GM13977 (cell line): ENCODE data around the gene C2orf76.

Experiments used
- DNase-seq: peaks from one replicate; pipeline ENCODE4 v3.0.0; 2012; ENCODE audit warnings: low spot score
- in situ Hi-C: fragments of 300-500 bp; cut with MboI; formaldehyde crosslinking; loops from one replicate; pipeline ENCODE4 v1.12.0; 2022; ENCODE audit warnings: low sequenced_read_pairs, low pct_unique_long_range_greater_than_20kb, mixed read lengths, inconsistent platforms; ENCODE audit not compliant: unreplicated experiment
- TF ChIP-seq, protein P1 (sequence below): IDR thresholded peaks from 2 replicates; pipeline ENCODE4 v1.5.1; 2012; ENCODE audit warnings: mild to moderate bottlenecking, control low read depth; ENCODE audit not compliant: insufficient read depth; ENCODE audit errors: extremely low read depth, missing control alignments

Gene C2orf76

DNA sequence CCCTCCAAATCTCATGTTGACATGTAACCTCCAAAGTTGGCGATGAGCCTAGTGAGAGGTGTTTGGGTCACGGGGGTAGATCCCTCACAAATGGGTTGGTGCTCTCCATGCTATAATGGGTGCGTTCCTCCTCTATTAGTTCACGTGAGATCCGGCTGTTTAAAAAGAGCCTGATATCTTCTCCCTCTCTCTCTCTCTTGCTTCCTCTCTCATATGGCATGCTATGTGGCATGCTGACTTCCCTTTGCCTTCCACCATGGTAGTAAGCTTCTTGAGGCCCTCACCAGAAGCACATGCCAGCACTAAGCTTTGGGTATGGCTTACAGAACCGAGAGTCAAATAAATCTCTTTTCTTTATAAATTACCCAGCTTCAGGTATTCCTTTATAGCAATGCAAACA lies 39.2 kb downstream of the C2orf76 start:
- TF ChIP-seq, protein P1, sequence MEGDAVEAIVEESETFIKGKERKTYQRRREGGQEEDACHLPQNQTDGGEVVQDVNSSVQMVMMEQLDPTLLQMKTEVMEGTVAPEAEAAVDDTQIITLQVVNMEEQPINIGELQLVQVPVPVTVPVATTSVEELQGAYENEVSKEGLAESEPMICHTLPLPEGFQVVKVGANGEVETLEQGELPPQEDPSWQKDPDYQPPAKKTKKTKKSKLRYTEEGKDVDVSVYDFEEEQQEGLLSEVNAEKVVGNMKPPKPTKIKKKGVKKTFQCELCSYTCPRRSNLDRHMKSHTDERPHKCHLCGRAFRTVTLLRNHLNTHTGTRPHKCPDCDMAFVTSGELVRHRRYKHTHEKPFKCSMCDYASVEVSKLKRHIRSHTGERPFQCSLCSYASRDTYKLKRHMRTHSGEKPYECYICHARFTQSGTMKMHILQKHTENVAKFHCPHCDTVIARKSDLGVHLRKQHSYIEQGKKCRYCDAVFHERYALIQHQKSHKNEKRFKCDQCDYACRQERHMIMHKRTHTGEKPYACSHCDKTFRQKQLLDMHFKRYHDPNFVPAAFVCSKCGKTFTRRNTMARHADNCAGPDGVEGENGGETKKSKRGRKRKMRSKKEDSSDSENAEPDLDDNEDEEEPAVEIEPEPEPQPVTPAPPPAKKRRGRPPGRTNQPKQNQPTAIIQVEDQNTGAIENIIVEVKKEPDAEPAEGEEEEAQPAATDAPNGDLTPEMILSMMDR, result no peak
- in situ Hi-C loops, result no loop called here
- no peak for DNase-seq

DNA sequence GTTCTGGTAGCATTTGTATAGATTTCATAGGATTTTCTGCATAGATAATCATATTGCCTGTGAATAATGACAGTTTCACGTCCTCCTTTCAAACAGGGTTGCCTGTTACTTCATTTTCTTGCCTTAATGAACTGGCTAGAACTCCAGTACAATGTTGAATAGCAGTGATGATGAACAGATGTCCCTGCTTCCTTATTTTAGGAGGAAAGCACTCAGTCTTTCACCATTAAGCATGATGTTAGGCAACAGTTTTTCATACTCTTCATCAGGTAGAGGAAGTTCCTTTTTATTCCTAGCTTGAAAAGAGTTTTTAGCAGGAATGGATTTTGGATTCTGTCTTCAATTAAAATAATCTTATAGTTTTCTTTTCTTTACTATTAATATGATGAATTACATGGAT lies 39.7 kb downstream of the C2orf76 start:
- TF ChIP-seq, protein P1, result no peak
- in situ Hi-C loops, result no loop called here
- DNase-seq, result no peak

DNA sequence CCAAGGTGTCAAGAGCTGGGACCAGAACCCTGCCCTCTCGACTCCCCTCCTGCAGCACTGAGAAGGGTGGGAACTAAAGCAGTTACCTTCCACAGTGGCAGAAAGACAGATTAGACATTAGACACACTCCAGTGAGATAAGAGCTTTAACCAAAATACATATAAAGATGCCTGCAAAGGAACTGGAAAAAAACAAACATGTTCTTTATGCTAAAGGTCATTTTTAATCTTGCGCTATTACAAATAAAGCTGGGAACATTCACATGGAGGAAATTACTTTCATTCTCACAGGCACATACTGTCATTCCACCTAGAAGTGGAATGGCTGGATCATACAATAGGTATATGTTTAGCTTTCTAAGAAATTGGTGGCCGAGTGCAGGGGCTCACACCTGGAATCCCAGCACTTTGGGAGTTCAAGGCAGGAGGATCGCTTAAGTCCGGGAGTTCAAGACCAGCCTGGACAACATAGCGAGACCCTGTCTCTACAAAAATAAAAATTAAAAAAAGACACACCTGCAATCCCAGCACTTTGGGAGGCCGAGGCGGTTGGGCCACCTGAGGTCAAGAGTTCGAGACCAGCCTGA lies 41.9 kb downstream of the C2orf76 start:
- TF ChIP-seq, protein P1, result no peak
- in situ Hi-C loops, result no loop called here
- DNase-seq, result no peak

DNA sequence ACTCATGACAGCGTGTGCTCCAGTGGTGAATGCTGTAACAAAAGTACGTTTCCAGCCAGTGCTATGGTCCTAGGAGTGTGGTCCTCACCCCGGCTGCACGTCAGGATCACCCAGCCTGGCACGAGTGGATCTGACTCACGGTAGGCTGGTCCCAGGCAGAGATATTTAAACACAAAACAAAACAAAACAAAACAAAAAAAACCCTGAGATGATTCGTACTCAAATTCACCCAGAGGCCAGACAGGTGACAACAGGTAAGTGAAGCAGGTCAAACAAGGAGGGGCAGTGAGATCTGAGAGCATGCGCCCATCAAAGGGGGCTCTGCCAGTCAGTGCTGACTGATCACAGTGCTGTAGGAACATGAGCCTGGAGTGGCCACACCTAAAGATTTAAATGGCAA lies 43.2 kb downstream of the C2orf76 start:
- DNase-seq, result no peak
- in situ Hi-C loops, result no loop called here
- TF ChIP-seq, protein P1, result no peak

DNA sequence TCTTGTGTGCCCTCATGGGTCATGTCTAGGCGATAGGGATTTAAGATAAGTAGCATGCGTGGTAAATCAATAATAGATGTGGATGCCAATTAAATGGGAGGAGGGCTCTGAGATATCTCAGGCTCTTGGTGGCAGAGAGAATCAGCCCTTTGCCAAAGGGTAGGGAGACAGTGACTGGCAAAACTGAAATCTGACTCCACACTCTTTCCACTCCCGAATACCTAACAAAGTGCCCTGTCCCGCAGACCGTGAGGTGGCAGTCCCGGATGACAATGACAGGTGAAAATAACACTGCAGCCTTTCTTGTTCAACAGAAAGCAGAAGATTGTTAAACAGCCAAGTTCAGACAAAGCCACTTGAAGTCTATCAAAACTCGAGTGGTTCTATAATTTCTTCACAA lies 47.0 kb downstream of the C2orf76 start:
- no peak for DNase-seq
- TF ChIP-seq, protein P1, result no peak
- in situ Hi-C loops, result no loop called here

DNA sequence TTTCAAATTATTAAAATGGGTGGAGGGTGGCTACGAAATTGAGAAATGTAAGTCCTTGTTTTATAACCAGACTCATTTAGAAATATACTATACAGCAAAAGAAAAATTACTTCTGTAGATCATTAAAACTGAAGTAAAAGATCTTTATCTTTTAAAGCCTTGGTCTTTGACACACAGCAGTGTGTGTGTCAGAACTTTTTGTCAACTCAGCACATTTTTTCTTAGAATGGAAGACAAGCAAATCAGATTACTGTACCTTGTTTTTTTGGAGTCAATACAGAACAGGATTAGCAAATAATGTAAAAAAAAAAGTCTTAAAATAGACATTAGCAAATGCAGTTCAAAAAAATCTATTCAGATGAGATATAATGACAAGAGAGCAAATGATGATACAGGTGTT lies 49.1 kb downstream of the C2orf76 start:
- TF ChIP-seq, protein P1, result no peak
- in situ Hi-C loops, result no loop called here
- DNase-seq, result no peak

DNA sequence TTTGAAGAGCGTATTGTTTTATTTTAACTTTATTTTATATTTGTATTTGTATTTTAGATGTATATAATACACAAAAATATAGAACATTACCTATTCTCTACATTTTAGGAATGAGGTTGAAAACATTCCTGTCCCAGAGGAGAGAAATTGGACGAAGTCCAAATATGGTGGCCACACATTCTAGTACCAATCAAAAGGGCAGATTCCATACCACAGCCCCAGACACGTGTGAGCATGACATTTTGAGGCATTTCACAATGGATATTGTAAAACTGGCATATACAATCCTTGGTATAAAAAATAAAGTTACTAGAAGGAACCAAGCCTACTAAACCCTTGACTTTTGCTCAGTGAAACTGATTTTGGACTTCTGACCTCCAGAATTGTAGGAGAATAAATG lies 50.6 kb downstream of the C2orf76 start:
- TF ChIP-seq, protein P1, result no peak
- in situ Hi-C loops, result no loop called here
- no peak for DNase-seq
